ENCODE data around the gene AMBP.

AMBP gene

DNA sequence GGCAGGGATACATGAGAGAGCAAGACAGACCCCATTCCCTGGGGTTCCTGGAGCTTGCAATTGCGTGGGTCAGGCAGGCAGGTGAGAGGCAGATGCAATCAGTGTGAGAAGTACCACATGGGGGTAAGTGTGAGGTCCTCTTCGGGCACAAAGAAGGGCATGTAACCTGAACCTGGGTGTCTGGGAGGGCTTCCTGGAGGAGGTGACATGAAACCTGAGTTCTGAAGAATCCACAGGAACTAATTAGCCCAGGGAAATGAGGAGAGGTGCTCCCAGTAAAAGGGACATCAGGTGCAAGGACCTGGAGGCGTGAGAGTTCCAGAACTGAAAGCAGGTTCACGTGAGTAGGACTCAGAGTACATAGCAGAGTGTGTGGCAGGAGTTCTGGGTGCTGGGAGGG is 2.5 kb downstream of the AMBP start:
- no peak for DNase-seq (ENCODE audit: low read depth in 2 of 2)

DNA sequence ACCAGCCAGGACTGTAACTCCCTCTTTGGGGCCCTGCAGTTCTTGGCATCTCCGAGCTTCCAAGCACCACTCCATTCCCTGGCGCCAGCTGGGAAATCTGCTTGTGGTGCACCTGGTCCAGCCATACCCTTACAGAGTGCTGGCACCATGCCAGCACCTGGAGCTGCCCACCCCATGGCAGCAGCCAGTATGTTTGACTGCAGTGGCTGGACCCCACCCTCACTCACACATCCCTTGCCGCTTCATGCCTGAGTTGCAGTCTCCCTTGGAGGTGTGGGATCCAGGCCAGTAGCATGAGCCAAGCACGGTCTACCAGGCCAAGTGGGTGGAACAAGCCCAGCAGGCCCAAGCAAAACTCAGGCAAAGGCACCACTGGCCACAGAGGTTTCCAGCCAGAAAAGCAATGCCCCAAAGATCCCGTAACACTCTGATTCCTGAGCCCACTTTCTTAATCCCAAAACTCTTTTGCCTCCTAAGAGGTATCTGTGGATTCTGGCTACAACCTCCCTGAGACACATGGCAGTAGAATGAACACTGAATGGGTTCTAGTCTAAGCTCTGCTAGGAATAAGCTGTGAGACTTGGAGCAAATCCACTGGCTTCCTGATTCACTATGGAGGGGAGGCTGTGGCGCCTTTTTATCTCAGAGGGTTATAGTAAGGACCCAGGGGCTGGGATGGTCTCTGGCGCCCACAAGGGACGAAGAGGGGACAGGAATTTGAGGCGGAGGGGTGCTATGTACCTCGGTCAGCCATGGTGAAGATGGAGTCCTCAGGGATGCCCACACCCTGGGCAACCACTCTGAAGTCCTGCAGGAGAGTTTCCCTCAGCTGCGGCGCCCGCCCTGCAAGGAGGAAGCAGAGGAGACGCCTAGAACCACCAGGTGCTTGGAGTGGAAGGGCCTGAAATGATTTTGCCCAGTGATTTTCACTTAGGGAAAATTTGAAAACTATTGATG is 5.6 kb downstream of the AMBP start:
- no peak for DNase-seq (ENCODE audit: low read depth in 2 of 2)

GRCh38 chr9:114071197-114071795 is 6.8 kb downstream of the AMBP start:
- DNase-seq (ENCODE audit: low read depth in 2 of 2), result no peak

DNA sequence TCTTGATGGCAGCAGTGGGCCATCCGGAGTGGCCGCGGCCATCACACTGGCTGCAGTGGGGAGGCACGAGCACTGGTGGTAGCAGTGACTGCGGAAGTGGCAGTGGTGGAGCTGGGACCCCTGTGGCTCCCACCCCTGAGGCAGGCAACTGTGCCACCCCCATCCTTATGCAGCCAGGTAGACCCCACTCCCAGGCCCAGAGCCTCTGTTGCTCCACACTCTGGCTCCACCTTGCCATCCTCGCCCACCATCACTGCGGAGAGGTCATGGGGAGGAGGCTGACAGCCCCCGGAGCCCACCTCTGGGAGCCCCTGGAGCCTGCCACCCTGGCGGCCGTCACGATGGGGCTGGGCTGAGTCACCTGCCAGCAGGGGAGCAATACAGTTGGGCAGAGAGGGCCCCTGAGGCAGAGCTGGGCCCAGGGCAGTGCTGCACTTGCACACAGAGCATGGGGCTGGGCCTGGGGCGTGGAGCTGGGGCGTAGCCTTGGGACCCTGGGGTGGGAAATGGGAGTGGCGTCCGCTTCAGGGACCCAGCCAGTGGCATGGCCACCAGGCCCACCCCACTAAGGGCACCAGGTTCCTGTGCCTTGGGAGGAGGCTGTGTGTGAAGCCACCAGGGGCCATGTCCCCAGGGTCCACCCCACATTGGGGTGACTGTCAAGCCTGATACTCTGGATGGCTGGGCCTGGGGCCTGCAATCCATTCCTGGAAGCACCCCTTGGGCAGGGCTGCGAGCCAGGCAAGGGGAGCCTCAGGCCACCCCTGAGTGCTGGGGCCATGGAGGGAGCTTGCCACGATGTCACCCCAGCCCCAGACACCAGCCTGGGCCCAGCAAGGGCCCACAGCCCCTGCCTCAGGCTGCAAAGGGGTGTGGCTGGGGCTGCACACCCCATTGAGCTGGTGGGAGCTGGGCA is 7.7 kb downstream of the AMBP start:
- DNase-seq (ENCODE audit: low read depth in 2 of 2), result no peak

DNA sequence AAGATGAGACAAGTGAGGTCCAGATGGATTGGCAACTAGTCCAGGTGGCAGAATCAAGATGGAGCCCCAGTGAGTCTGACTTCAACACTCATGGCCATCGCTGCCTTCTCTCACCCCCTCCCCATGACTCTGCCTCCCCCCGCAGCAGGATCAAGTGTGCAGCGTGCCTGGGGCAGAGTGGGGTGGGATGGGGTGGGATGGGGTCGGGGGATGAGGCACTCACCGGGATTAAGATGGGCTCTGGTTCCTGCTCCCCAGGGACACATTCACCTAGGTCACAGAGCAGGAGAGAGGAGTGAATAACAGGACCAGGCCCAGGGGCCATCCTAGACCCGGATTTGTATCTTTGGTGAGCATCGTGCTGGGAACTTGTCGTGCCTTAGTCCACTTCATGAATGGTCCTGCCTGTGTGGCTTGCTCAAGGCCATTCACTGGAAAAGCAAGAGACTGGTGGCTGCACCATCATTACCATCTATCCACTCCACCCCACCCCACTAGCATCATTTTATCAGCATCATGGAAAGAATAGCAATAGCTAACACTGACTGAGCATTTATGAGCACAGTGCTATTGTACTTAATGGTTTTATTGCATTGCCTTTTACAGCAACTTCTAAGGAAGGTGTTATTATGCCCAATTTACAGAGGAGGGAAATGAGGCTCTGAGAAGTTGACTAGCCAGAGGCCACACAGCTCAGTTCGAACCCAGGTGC is 8.5 kb downstream of the AMBP start:
- no peak for DNase-seq (ENCODE audit: low read depth in 2 of 2)

- DNase-seq (ENCODE audit: low read depth in 2 of 2), result no peak
Observed at GRCh38 chr9:114065304-114065703, 12.8 kb downstream of the AMBP start.

DNA sequence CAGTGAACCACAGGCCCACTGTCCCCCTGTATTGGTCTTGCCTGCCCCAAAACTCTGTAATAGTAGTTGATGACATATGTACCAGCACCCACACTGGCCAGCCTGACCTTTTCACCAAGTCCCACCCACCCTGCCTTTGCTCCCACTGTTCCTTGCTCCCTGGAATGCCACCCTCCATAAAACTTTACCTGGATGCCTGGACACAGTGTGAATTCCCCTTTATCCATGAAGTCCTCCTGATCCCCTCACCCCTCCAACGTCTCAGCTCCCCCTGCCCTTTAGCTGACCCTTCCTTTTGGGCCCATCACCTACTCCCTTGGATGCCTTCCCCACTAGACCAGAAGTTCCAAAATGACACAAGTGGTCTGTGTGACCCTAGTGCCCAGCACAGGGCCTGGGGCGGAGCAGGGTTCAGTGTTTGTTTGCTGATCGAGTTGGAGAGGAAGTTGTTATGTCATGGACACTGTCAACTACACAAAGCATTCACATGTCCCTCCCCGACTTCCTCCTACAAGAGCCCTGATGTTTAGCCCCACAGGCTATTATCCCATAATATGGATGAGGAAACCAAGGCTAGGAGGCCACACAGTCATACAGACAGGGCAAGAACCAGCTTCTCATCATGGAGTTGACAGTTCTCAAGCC is 16.1 kb downstream of the AMBP start:
- DNase-seq (ENCODE audit: low read depth in 2 of 2), result no peak

- no peak for DNase-seq (ENCODE audit: low read depth in 2 of 2)
Observed at GRCh38 chr9:114061292-114061691, 16.8 kb downstream of the AMBP start.

GRCh38 chr9:114060711-114061110 is 17.4 kb downstream of the AMBP start:
- DNase-seq (ENCODE audit: low read depth in 2 of 2), result no peak

- no peak for DNase-seq (ENCODE audit: low read depth in 2 of 2)
Observed at GRCh38 chr9:114060070-114060469, 18.0 kb downstream of the AMBP start.

DNA sequence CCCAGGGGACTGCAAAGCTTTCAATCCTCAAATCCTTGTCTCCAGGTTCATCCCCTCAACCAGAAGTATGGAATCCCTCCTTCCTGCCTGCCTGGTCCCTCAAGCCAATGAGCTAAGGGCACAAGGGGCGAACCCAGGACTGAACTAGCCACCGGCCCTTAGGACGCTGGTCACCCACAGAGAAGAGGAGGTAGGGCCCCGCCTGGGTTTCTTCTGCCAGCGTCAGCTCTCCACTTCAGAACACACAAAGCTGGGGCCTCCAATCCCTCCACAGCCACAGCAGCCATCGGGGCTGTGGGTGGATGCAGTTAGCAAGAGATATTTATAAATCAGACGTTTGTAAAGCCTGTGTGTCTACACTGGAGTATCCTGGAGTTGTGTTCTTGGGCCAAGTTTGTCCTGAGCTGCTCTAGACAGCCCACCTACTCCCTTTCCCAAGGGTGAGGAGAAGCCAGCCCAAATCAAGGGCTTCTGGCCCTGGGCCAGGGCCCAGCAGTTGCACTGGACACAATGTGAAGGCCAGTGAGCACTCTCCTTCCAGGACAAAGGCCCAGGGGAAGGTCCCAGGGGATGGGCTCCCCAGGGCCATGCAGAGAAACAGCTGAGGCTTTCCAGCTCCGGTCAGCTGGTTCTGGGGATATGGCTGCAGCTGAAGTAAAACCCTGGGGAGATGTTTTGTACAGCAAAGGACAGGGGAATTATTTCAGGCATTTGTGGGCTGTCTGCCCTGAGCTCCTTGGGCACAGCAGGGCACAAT is 18.9 kb downstream of the AMBP start:
- no peak for DNase-seq (ENCODE audit: low read depth in 2 of 2)

DNA sequence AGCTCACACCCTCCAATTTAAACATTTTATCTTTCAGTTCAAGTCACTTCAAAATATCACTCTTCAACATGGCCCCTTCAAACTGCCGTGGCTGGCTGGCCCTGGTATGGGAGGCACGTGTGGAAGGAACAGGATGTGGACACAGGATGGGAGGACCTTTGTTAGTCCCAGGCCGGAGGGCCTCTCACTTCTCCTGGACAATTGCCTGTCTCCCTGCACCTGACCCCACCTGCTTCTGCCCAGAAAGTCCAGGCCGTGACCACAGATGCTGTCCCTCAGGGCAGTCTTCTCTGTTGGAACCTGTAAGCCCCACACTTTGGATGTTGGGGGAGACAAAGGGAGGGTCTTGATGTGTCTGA is 19.4 kb downstream of the AMBP start:
- DNase-seq (ENCODE audit: low read depth in 2 of 2), result no peak

GRCh38 chr9:114057161-114057885 is 20.8 kb downstream of the AMBP start:
- DNase-seq (ENCODE audit: low read depth in 2 of 2), result no peak

DNA sequence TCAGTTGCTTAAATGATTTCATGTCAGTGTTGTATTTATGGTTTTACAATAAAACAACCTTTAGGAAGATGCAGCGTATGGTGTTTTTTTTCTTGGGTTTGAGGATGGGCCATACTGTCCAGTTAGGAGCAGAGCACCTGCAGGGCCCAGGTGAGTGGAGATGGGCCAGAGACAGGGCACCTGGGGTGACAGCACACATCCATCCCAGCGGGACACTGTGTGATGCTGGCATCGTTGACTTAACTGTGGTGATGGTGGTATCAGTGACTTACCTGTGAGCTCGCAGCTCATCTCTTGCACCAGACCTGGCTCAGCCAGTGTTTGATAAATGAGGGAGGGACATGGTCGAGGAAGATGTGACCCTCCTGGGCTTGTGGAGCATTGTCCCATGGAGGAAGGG is 21.6 kb downstream of the AMBP start:
- DNase-seq (ENCODE audit: low read depth in 2 of 2), result no peak

- no peak for DNase-seq (ENCODE audit: low read depth in 2 of 2)
Observed at GRCh38 chr9:114055894-114056293, 22.2 kb downstream of the AMBP start.

DNA sequence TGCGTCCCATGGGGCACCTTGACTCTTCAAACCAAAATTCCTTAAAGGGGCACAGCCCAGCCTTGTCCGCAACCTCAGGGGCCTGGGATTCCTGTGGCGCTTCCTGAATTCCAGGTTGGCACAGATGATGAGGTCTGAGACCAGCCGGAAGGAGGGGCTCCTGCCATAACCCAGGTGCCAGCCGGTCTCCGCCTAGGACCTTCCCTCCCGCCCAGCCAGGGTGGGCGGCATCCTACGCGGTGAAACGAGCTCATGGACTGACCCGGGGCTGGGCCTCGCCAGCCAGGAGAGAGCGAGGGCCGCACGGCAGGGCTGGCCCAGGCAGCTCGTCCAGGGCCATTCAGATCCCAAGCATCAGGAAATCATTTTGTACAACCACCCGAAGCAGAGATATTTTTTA is 23.0 kb downstream of the AMBP start:
- DNase-seq (ENCODE audit: low read depth in 2 of 2), result no peak

DNA sequence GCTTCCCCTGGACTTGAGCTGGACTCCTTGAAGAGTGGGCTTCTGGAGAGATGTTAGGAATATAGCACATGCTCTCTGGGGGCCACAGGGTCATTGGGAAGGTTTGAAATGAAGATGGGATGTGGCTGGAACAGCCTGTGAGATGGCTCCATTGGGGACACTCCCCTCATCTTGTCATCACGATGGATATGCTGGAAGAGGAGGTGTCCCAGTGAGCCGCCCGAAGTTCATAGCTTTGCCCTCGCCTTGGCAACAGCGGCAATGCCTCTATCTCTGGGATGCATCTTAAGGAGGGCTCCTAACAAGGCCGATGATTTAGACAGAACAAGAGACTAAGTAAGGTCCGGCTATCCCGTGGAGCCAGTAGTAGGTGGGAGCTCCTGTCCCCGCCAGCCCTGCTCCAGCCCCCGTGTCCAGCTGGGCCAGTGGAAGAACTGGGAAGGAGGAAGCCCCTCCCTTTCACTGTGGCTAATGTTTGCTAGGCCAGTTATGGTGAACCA is 23.9 kb downstream of the AMBP start:
- no peak for DNase-seq (ENCODE audit: low read depth in 2 of 2)

- no peak for DNase-seq (ENCODE audit: low read depth in 2 of 2)
Observed at GRCh38 chr9:114053246-114054005, 24.7 kb downstream of the AMBP start.

GRCh38 chr9:114051706-114052105 is 26.4 kb downstream of the AMBP start:
- no peak for DNase-seq (ENCODE audit: low read depth in 2 of 2)

Data from stimulated activated CD8-positive, alpha-beta memory T cell treated with anti-CD3 and anti-CD28 coated beads, Interleukin-7, amount 100 ng/mL, for 4 hours (primary cell).